Heart left ventricle (tissue), 16 donors: Measurements from ENCODE around the gene MUCL3. TPM values are rescaled to one million over a fixed set of nuclear protein-coding genes. Genes with fewer than 3 reads are reported as not detected.

ENCODE experiments used
- ATAC-seq, 4 donors: fragments of 200-7000 bp; cut with Tn5 transposase; one replicate each; pipeline ENCODE4 v1.9.1; 2020 to 2022; ENCODE audit warnings: moderate library complexity in 4 of 4, mild to moderate bottlenecking in 3 of 4, moderate number of reproducible peaks in 1 of 4
- DNase-seq, 5 donors: peaks; one replicate each; pipeline ENCODE4 v3.0.0-alpha.2; 2020
- H3K27ac ChIP-seq, 12 donors: fragments of 200-600 bp; sonication (generic) in 4 of 12; one replicate each; pipeline versions ENCODE4 v1.5.0 to v1.8.0; 2016 to 2022; ENCODE audit warnings: mild to moderate bottlenecking in 2 of 12
- H3K27me3 ChIP-seq, 9 donors: fragments of 200-600 bp; sonication (generic) in 2 of 9; one replicate each; pipeline versions ENCODE4 v1.5.1 to v1.8.0; 2016 to 2022; ENCODE audit warnings: mild to moderate bottlenecking in 3 of 9
- H3K36me3 ChIP-seq, 9 donors: fragments of 200-600 bp; sonication (generic) in 2 of 9; one replicate each; pipeline versions ENCODE4 v1.5.0 to v1.8.0; 2018 to 2022; ENCODE audit warnings: mild to moderate bottlenecking in 2 of 9
- H3K4me1 ChIP-seq, 12 donors: fragments of 200-600 bp; sonication (generic) in 4 of 12; one replicate each; pipeline versions ENCODE4 v1.5.0 to v1.8.0; 2016 to 2022; ENCODE audit warnings: mild to moderate bottlenecking in 3 of 12
- H3K4me3 ChIP-seq, 12 donors: fragments of 200-600 bp; sonication (generic) in 4 of 12; one replicate each; pipeline versions ENCODE4 v1.5.0 to v1.8.0; 2017 to 2022; ENCODE audit warnings: mild to moderate bottlenecking in 9 of 12, moderate library complexity in 4 of 12
- H3K9me3 ChIP-seq, 12 donors: fragments of 200-600 bp; sonication (generic) in 4 of 12; one replicate each; pipeline versions ENCODE4 v1.5.0 to v1.8.0; 2016 to 2022; ENCODE audit warnings: mild to moderate bottlenecking in 1 of 12
- POLR2A ChIP-seq, 2 donors: fragments of 450-650 bp; IDR thresholded peaks; one replicate each; pipeline ENCODE4 v1.6.1; 2017; ENCODE audit warnings: antibody characterized with exemption in 2 of 2, mild to moderate bottlenecking in 2 of 2, moderate library complexity in 2 of 2
- WGBS, 4 donors: extraction: QIAGEN DNeasy Blood & Tissue Kit in 2 of 4; methylation state at CpG; one replicate each; pipeline versions ENCODE4 v1.1.5 to v1.1.7; 2013 to 2018; 5-methylcytosine and 5-hydroxymethylcytosine counted together
- intact Hi-C, 10 donors: fragments of 100-400 bp; cut with DNase I; formaldehyde crosslinking; loops; one replicate each; pipeline versions ENCODE4 v1.11.1 to v1.14.2; 2022
- polyA plus RNA-seq, 2 donors: library from polyadenylated mRNA; stranded (reverse); fragments of 200-250 nt; gene quantifications; one replicate each; pipeline ENCODE4 v1.2.3, GENCODE V29; 2013
- total RNA-seq, 9 donors: library from RNA; depleted of rRNA in 2 of 9; stranded (reverse); fragments of >200 nt in 2 of 9; fragmentation: NEBNext Ultra II Directional in 3 of 9; extraction: Animal tissue kit (Norgen Biotek cat#: 25700) in 3 of 9; gene quantifications; one replicate each; pipeline versions ENCODE4 v1.1.0 to v1.2.4, GENCODE V29; 2016 to 2023
- TF ChIP-seq, protein P1 (sequence below), 12 donors: fragments of 200-600 bp; sonication (generic) in 4 of 12; IDR thresholded peaks; one replicate each; pipeline versions ENCODE4 v1.5.0 to v1.8.0; 2018 to 2022; ENCODE audit warnings: antibody characterized with exemption in 12 of 12, mild to moderate bottlenecking in 5 of 12
- donor health status: ischemic (EF 13 %, LVEDD 7.1; RV severe dilation, severe dysfunction).
- donor health status: healthy with polysubstance abuse.
- donor health status: DM: no; HTN: yes; CAD: no.
- donor health status: DM: no; HTN: no; CAD: no.
- donor health status: ischemic (EF 25% LVEDD 6.9; RV normal size, moderate dysfunction).
- donor health status: ischemic (EF 25% LVEDD 5.7; RV mildly dilated, moderate dysfunction).
- donor health status: healthy.
- donor health status: DM: yes; HTN: yes; CAD: no.
- donor health status: ischemic (EF 35%, LVEDD 5.7; RV mildly dilated, moderate dysfunction).
- donor health status: nonischemic (EF 11% LVEDD 7.7; RV severe dilation, severe dysfunction).
- donor health status: DM: yes; HTN: yes; CAD: no.
- donor health status: PGD.
- donor health status: ischemic (EF 29% LVEDD 5.4; RV normal size, mild dysfunction).
- donor health status: nonischemic (EF 23%, LVEDD 6.1; RV moderate dilation, normal function).

The MUCL3 gene
- total and polyA plus RNA-seq, 11 donors = 0.03 to 0.11 TPM; not detected in 9

DNA sequence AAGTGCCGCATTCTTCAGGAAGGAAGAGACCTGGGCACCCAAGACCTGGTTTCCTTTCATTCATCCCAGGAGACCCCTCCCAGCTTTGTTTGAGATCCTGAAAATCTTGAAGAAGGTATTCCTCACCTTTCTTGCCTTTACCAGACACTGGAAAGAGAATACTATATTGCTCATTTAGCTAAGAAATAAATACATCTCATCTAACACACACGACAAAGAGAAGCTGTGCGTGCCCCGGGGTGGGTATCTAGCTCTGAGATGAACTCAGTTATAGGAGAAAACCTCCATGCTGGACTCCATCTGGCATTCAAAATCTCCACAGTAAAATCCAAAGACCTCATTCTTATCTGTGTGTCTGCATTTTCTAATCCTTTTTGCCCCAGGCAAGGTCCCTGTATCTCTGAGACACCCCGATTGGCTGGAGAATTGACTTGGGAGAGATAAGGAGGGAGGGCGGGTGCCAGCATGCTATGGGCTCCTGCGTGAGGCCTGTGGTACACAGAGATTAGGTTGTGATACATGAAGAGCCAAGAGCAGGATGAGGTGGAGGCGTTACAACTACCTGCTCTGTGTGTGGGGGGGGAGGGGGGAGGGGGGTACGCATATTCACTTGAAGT lies 47.5 kb downstream of the MUCL3 start:
- Histone ChIP-seq H3K27ac (no peak overlapping the region), H3K4me1 (peaks cover 0 to 3% (median 0%) of the 10 kb centered on the region in 12 donors), H3K9me3 (no peaks in the 10 kb centered on the region), H3K27me3 (peaks cover 0 to 4% (median 0%) of the 10 kb centered on the region in 9 donors), H3K4me3 (no peak overlapping the region), H3K36me3 (no peaks in the 10 kb centered on the region)
- intact Hi-C loops = no loop called here
- TF ChIP-seq, protein P1, sequence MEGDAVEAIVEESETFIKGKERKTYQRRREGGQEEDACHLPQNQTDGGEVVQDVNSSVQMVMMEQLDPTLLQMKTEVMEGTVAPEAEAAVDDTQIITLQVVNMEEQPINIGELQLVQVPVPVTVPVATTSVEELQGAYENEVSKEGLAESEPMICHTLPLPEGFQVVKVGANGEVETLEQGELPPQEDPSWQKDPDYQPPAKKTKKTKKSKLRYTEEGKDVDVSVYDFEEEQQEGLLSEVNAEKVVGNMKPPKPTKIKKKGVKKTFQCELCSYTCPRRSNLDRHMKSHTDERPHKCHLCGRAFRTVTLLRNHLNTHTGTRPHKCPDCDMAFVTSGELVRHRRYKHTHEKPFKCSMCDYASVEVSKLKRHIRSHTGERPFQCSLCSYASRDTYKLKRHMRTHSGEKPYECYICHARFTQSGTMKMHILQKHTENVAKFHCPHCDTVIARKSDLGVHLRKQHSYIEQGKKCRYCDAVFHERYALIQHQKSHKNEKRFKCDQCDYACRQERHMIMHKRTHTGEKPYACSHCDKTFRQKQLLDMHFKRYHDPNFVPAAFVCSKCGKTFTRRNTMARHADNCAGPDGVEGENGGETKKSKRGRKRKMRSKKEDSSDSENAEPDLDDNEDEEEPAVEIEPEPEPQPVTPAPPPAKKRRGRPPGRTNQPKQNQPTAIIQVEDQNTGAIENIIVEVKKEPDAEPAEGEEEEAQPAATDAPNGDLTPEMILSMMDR (IDR thresholded peaks at IDR 0.05) = no peak
- TF ChIP-seq POLR2A (IDR thresholded peaks at IDR 0.05) = no peak
- DNase-seq (no peak), ATAC-seq (no peak)
- 64 to 70% (median 70%) methylated on average over 9 of the region's 9 CpGs for WGBS, 4 donors

DNA sequence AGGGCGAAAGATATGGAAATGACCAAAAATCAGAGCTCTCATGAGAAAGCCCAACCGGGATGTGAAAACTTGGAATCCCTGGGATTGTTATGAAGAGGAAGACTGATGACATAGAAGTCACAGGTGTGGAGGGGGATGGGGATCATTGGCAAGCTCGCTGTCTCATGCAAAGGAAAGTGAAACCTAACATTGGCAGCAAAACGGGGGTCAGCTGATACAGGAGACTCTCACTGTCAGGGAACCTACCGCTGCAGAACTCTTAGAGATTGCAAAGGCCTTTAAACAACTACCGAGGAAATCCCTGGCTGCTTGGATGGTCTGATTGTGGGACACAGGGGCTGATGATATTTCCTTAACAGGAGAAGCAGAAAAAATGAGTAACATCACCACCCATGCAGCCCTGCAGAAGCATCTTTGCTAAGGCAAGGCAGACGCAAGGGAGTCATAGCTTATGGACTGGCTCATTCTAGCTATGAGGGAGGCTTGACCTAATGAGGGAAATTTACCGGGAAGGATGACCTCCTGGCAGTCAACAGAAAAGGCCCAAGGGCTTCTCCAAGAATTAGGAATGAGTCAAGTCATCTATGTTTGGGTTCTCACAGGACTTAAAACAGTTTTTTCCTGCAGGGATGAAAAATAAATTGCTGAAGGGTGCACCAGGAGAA lies 49.8 kb downstream of the MUCL3 start:
- no peak overlapping the region for H3K27ac ChIP-seq
- H3K9me3 ChIP-seq = no peaks in the 10 kb centered on the region
- intact Hi-C loops = no loop called here
- H3K4me3 ChIP-seq = no peak overlapping the region
- no peaks in the 10 kb centered on the region for H3K36me3 ChIP-seq
- no peak for ATAC-seq
- 64 to 73% (median 68%) methylated on average over 8 of the region's 8 CpGs for WGBS, 4 donors
- peaks cover 0 to 4% (median 0%) of the 10 kb centered on the region in 9 donors for H3K27me3 ChIP-seq
- H3K4me1 ChIP-seq = peaks cover 0 to 3% (median 0%) of the 10 kb centered on the region in 12 donors
- TF ChIP-seq, protein P1 (IDR thresholded peaks at IDR 0.05) = no peak
- TF ChIP-seq POLR2A (IDR thresholded peaks at IDR 0.05) = no peak
- DNase-seq = no peak

DNA sequence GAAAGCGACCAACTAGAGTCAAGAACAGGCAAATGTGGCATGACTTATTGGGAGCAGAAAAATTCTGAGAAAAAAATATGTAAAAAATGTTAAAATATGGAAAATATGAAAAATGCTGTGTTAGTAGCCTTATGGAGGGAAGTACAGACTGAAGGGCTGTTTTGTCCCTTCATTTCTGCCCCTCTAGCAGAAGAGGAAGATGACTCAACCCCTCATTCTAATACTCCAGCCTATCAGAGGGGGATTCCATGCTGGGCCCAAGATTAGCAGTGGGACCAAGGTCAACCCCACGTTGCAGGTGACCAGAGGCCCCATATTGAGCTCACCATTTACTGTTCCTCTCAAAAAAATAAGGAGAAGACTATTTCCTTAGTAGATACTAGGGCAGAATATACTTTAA lies 51.1 kb downstream of the MUCL3 start:
- Histone ChIP-seq H3K9me3 (no peaks in the 10 kb centered on the region), H3K27me3 (peaks cover 0 to 4% (median 0%) of the 10 kb centered on the region in 9 donors), H3K4me3 (no peak overlapping the region), H3K4me1 (peaks cover 0 to 3% (median 0%) of the 10 kb centered on the region in 12 donors), H3K36me3 (no peaks in the 10 kb centered on the region), H3K27ac (no peak overlapping the region)
- ATAC-seq (no peak), DNase-seq (no peak)
- TF ChIP-seq, protein P1 (IDR thresholded peaks at IDR 0.05) = no peak
- no peak for TF ChIP-seq POLR2A (IDR thresholded peaks at IDR 0.05)
- intact Hi-C loops = no loop called here
- WGBS, 4 donors = 76 to 78% (median 77%) methylated on average over 2 of the region's 2 CpGs

DNA sequence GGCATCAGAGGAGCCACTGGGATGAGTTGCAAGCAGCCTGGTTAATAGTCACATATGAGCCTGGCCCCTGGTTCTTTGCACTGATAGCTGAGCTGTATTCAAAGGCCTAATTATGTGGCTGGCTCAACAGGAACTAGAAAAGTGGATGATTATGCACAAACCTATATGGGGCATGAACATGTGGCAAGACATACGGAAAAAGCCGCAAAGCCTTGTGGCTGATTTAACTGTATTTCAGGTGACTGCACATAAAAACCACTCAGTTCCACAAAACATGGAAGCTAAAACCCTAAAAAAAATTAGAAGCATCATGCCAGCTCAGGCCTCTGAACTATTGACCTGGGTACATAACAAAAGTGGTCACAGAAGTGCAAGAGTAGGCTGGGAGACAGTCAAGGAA lies 56.5 kb downstream of the MUCL3 start:
- no peak overlapping the region for H3K27ac ChIP-seq
- H3K36me3 ChIP-seq = no peaks in the 10 kb centered on the region
- no peak overlapping the region for H3K4me3 ChIP-seq
- TF ChIP-seq, protein P1 (IDR thresholded peaks at IDR 0.05) = no peak
- no peak for TF ChIP-seq POLR2A (IDR thresholded peaks at IDR 0.05)
- no peaks in the 10 kb centered on the region for H3K4me1 ChIP-seq
- intact Hi-C loops = no loop called here
- H3K9me3 ChIP-seq = no peaks in the 10 kb centered on the region
- 93 to 98% (median 98%) methylated on average over 2 of the region's 2 CpGs for WGBS, 4 donors
- H3K27me3 ChIP-seq = no peaks in the 10 kb centered on the region
- DNase-seq (no peak), ATAC-seq (no peak)
